ENCODE results near the gene XPO4. TPM values are rescaled to one million over a fixed set of nuclear protein-coding genes. Genes with fewer than 3 reads are reported as not detected.
A peak's percentile ranks its signal among the peaks of the same experiment; 100 is the strongest.
"Not testable (repeated sequence)": the region's sequence is repeated elsewhere in the genome, so short reads cannot be mapped to it uniquely, and the experiment has no call there.

Gene XPO4
- total RNA-seq, 4 donors from 2014 or later = 17.1 to 24.9 (median 18.6) TPM

DNA sequence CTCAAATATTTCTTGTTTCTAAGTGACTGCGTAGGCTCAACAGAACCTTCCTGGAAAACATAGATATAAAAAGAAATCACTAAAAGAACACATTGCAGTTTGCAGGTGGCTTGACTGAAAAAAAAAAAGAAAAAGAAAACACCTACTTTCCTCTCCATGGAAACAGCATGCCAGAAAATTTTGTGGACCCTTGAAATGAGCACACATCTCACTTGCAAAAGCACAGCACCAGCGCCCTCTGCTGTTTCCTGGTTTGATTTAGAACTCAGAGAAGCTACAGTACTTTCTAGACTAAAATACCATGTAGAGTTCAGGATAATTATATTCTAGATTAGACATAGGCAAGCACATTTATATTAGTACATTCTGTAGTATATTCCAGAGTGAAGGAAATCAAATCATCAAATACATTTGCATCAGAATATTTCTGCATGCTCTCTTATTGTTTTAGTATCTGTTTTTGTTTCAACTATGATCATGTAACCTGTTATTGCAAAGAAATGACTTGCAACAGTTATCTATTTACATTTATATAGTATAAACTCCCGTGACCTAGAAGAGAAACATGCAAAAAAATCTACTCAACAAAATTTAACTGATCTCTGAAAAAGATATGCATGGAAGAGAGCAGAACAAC is 22.3 kb upstream of the XPO4 start:
- Histone ChIP-seq H3K9me3 (no peaks in the 10 kb centered on the region), H3K4me3 (no peak overlapping the region), H3K27me3 (no peaks in the 10 kb centered on the region), H3K36me3 (no peaks in the 10 kb centered on the region), H3K4me1 (no peaks in the 10 kb centered on the region), H3K27ac (no peak overlapping the region)
- 29 to 33% methylated on average over 3 of the region's 3 CpGs for WGBS, 2 donors (ENCODE audit: low coverage in 1 of 2)
- ATAC-seq = no peak
- no peak for TF ChIP-seq POLR2AphosphoS5 (IDR thresholded peaks at IDR 0.05)
- TF ChIP-seq, protein P1, sequence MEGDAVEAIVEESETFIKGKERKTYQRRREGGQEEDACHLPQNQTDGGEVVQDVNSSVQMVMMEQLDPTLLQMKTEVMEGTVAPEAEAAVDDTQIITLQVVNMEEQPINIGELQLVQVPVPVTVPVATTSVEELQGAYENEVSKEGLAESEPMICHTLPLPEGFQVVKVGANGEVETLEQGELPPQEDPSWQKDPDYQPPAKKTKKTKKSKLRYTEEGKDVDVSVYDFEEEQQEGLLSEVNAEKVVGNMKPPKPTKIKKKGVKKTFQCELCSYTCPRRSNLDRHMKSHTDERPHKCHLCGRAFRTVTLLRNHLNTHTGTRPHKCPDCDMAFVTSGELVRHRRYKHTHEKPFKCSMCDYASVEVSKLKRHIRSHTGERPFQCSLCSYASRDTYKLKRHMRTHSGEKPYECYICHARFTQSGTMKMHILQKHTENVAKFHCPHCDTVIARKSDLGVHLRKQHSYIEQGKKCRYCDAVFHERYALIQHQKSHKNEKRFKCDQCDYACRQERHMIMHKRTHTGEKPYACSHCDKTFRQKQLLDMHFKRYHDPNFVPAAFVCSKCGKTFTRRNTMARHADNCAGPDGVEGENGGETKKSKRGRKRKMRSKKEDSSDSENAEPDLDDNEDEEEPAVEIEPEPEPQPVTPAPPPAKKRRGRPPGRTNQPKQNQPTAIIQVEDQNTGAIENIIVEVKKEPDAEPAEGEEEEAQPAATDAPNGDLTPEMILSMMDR (IDR thresholded peaks at IDR 0.05) = peak; percentile 49 to 72 (median 62)

DNA sequence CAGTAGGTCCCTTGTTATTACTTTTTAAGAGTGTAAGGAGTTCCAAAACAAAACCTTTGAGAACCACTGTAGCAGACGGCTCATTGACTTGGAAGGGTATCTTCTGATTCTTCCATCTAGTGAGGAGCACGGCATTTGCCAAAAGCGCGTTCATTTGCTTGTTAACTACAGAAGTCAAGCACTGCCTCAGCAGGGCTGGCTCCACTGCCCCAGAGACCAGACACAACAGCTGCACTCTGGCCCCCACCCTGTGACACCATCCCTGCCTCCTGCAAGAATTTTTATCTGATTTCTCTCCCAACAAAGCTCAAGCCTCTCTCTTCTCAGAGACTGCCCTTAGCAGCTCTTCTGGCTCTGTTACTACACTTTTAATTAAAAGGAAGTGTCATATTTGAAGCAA is 20.7 kb upstream of the XPO4 start:
- Histone ChIP-seq H3K9me3 (no peaks in the 10 kb centered on the region), H3K4me3 (no peak overlapping the region), H3K27me3 (no peaks in the 10 kb centered on the region), H3K4me1 (no peaks in the 10 kb centered on the region), H3K27ac (no peak overlapping the region), H3K36me3 (no peaks in the 10 kb centered on the region)
- ATAC-seq = no peak
- TF ChIP-seq EP300 (IDR thresholded peaks at IDR 0.05) (no peak), POLR2AphosphoS5 (IDR thresholded peaks at IDR 0.05) (no peak), POLR2A (IDR thresholded peaks at IDR 0.05) (no peak)
- TF ChIP-seq, protein P1 (IDR thresholded peaks at IDR 0.05) = no peak
- WGBS, 2 donors (ENCODE audit: low coverage in 1 of 2) = 80% methylated on average over 4 of the region's 4 CpGs; no CpG with 5 or more reads in 1 of the 2 donors

DNA sequence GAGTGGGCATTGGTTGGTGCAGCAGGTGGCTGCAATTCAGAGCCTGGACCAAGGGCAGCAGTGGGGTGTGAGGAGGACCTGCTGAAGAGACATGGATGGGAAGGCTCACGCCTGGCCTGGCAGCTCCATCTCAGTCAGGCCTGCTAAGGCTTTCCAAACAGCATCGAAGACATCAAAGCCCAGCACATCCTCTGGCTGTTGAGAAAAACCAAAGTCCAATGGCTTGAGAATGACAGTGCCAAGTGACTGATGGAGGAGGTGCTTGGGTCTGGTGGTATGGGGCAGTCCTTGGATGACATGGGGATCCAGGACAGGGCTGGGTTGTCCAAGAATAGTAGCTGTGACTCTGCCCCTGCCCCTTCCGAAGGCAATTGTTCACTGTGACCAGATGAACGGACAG is 19.0 kb upstream of the XPO4 start:
- H3K36me3 ChIP-seq = no peaks in the 10 kb centered on the region
- H3K27ac ChIP-seq = no peak overlapping the region
- TF ChIP-seq EP300 (IDR thresholded peaks at IDR 0.05) = no peak
- TF ChIP-seq POLR2A (IDR thresholded peaks at IDR 0.05) = no peak
- TF ChIP-seq, protein P1 (IDR thresholded peaks at IDR 0.05) = no peak
- no peak for TF ChIP-seq POLR2AphosphoS5 (IDR thresholded peaks at IDR 0.05)
- H3K9me3 ChIP-seq = no peaks in the 10 kb centered on the region
- no peaks in the 10 kb centered on the region for H3K27me3 ChIP-seq
- WGBS, 2 donors (ENCODE audit: low coverage in 1 of 2) = 90 to 94% methylated on average over 2 to 3 of the region's 4 CpGs
- no peaks in the 10 kb centered on the region for H3K4me1 ChIP-seq
- no peak for ATAC-seq
- no peak overlapping the region for H3K4me3 ChIP-seq

DNA sequence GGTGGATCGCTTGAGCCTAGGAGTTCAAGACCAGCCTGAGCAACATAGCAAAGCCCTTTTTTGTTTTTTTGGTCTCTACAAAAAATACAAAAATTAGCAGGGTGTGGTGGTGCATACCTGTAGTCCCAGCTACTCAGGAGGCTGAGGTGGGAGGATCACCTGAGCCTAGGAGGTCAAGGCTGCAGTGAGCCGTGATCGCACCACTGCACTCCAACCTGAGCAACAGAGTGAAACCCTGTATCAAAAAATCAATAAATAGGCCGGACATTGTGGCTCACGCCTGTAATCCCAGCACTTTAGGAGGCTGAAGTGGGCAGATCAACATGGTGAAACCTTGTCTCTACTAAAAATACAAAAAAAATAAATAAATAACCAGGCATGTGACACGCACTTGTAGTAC is 13.1 kb upstream of the XPO4 start:
- 95 to 98% methylated on average over 5 to 6 of the region's 6 CpGs for WGBS, 2 donors (ENCODE audit: low coverage in 1 of 2)
- not testable (repeated sequence) for H3K36me3 ChIP-seq, H3K4me3 ChIP-seq, ATAC-seq, H3K9me3 ChIP-seq, H3K27ac ChIP-seq, H3K4me1 ChIP-seq, H3K27me3 ChIP-seq

DNA sequence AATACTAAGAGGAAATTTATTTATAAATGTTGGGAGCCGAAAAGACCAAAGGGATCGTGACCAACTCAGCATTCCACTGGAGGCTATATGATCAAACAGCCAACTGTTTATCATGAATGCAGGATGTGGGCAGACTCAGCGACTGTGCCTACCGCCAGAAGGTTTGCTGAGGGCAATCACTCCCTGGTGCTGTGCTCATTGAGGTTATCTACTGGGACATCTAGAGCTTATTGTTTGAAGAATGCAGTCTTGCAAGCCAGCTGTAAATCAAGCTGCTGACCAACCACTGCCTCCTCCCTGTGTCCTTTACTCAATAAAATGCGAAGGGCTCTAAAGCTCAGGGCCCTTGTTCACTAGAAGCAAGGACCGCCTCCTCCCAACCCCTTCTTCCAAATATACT is 8.5 kb upstream of the XPO4 start:
- no peak overlapping the region for H3K4me3 ChIP-seq
- TF ChIP-seq, protein P1 (IDR thresholded peaks at IDR 0.05) = no peak
- TF ChIP-seq POLR2A (IDR thresholded peaks at IDR 0.05) = no peak
- no peak for TF ChIP-seq EP300 (IDR thresholded peaks at IDR 0.05)
- TF ChIP-seq POLR2AphosphoS5 (IDR thresholded peaks at IDR 0.05) = no peak

More for the DNA sequence above, 8.5 kb upstream of the XPO4 start:
- Histone ChIP-seq H3K4me1 (no peaks in the 10 kb centered on the region), H3K9me3 (no peaks in the 10 kb centered on the region), H3K27ac (no peak overlapping the region), H3K36me3 (no peaks in the 10 kb centered on the region), H3K27me3 (peaks cover 7% of the 10 kb centered on the region)
- WGBS, 2 donors (ENCODE audit: low coverage in 1 of 2) = 86 to 87% methylated on average over 3 to 5 of the region's 6 CpGs
- ATAC-seq = no peak

Data from gastroesophageal sphincter (tissue), 4 donors.